GM10248 (cell line): ENCODE results near the gene HAT1.

Source experiments
- CTCF ChIA-PET: fragments of 300-600 bp; sonication (Branson Sonifier 250); formaldehyde crosslinking; extraction: SDS; loops from one replicate; lab custom pipeline; 2021; ENCODE audit warnings: antibody characterized with exemption; lab: Yijun Ruan, JAX
- POLR2A ChIA-PET: fragments of 350-650 bp; sonication (Branson Sonifier 250); formaldehyde crosslinking; extraction: SDS; loops from one replicate; lab custom pipeline; 2020; ENCODE audit warnings: antibody characterized with exemption; lab: Yijun Ruan, JAX
- DNase-seq: peaks from one replicate; pipeline ENCODE4 v3.0.0; 2012; ENCODE audit errors: extremely low spot score
- CTCF ChIP-seq: IDR thresholded peaks from 2 replicates; pipeline ENCODE4 v1.5.1; 2012; ENCODE audit warnings: mild to moderate bottlenecking, low read depth; ENCODE audit errors: extremely low read depth, missing control alignments, control extremely low read depth

HAT1 gene

GRCh38 chr2:172021074-172021931 is 99.0 kb downstream of the HAT1 start:
- CTCF ChIA-PET: interaction anchor here (1.3 to 3.0 kb wide), 3 partner anchors 9 to 18 kb away, joined by 4 to 9 read pairs (median 8); no protein-coding TSS in a partner anchor
- no peak for TF ChIP-seq CTCF
- DNase-seq: no peak
- POLR2A ChIA-PET: no interaction called here

GRCh38 chr2:172021955-172022354 is 99.7 kb downstream of the HAT1 start:
- CTCF ChIA-PET: interaction anchor here (2.8 to 3.0 kb wide), 2 partner anchors 9 to 16 kb away, joined by 8 to 9 read pairs; no protein-coding TSS in a partner anchor
- POLR2A ChIA-PET: no interaction called here
- no peak for DNase-seq
- TF ChIP-seq CTCF: no peak

DNA sequence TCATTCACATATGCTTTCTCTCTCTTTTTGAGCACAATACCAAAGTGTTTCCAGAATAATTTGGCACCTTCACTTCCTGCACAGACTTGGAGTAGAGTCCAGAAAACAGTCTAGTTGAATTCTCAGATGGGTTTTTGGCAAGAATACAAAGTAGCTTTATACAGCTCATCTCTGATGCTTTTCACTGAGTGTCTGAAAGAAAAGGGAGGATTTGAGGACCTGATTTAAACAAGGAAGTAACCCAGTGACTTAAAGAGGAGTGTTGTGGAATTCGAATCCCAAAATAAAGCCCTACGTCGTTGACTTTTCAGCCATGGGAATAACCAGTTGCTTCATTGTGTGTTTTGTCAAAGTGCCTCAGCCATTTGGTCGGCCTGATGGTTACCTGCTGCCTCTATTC is 109.3 kb downstream of the HAT1 start:
- TF ChIP-seq CTCF: no peak

More for the DNA sequence above, 109.3 kb downstream of the HAT1 start:
- CTCF ChIA-PET: no interaction called here
- POLR2A ChIA-PET: no interaction called here
- no peak for DNase-seq
